ENCODE data around the gene PFKFB4.

- TF ChIP-seq CTCF (IDR thresholded peaks at IDR 0.05) (no peak), POLR2A (IDR thresholded peaks at IDR 0.05) (no peak)
Measured at GRCh38 chr3:48567500-48567899, 10.9 kb upstream of the PFKFB4 start.
